Heart left ventricle (tissue), 13 donors: Measurements from ENCODE around the gene ATP13A2.

Experiments
- POLR2A ChIP-seq, 2 donors: fragments of 450-650 bp; IDR thresholded peaks; one replicate each; pipeline ENCODE4 v1.6.1; 2017; ENCODE audit warnings: antibody characterized with exemption in 2 of 2, mild to moderate bottlenecking in 2 of 2, moderate library complexity in 2 of 2
- TF ChIP-seq, protein P1 (sequence below), 12 donors: fragments of 200-600 bp; sonication (generic) in 4 of 12; IDR thresholded peaks; one replicate each; pipeline versions ENCODE4 v1.5.0 to v1.8.0; 2018 to 2022; ENCODE audit warnings: antibody characterized with exemption in 12 of 12, mild to moderate bottlenecking in 5 of 12
- donor health status: ischemic (EF 13 %, LVEDD 7.1; RV severe dilation, severe dysfunction).
- donor health status: DM: no; HTN: yes; CAD: no.
- donor health status: DM: no; HTN: no; CAD: no.
- donor health status: ischemic (EF 25% LVEDD 6.9; RV normal size, moderate dysfunction).
- donor health status: ischemic (EF 25% LVEDD 5.7; RV mildly dilated, moderate dysfunction).
- donor health status: ischemic (EF 35%, LVEDD 5.7; RV mildly dilated, moderate dysfunction).
- donor health status: nonischemic (EF 11% LVEDD 7.7; RV severe dilation, severe dysfunction).
- donor health status: DM: yes; HTN: yes; CAD: no.
- donor health status: PGD.
- donor health status: ischemic (EF 29% LVEDD 5.4; RV normal size, mild dysfunction).
- donor health status: nonischemic (EF 23%, LVEDD 6.1; RV moderate dilation, normal function).

DNA sequence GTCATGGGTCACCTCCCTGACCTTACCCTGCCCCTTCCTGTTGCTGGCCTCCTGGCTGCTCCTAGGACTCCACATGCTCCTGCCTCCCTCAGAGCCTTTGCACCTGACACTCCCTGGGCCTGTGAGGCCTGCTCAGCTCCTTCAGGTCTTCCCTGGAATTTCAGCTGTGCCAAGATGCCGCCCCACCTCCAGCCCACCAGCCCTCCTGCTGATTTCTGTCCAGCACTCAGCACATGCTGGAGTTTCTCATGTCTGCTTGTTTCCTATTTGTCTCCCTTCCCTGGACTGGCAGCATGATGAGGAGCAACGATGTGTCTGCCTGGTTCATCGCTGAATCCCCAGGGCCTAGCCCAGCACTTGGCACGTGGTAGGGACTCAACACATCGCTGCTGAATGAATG, 34.4 kb downstream of the ATP13A2 start:
- TF ChIP-seq, protein P1, sequence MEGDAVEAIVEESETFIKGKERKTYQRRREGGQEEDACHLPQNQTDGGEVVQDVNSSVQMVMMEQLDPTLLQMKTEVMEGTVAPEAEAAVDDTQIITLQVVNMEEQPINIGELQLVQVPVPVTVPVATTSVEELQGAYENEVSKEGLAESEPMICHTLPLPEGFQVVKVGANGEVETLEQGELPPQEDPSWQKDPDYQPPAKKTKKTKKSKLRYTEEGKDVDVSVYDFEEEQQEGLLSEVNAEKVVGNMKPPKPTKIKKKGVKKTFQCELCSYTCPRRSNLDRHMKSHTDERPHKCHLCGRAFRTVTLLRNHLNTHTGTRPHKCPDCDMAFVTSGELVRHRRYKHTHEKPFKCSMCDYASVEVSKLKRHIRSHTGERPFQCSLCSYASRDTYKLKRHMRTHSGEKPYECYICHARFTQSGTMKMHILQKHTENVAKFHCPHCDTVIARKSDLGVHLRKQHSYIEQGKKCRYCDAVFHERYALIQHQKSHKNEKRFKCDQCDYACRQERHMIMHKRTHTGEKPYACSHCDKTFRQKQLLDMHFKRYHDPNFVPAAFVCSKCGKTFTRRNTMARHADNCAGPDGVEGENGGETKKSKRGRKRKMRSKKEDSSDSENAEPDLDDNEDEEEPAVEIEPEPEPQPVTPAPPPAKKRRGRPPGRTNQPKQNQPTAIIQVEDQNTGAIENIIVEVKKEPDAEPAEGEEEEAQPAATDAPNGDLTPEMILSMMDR (IDR thresholded peaks at IDR 0.05): no peak
- no peak for TF ChIP-seq POLR2A (IDR thresholded peaks at IDR 0.05)
